ENCODE data around the gene ACYP1.
"Not testable (repeated sequence)": the region's sequence is repeated elsewhere in the genome, so short reads cannot be mapped to it uniquely, and the experiment has no call there.

- not testable (repeated sequence) for TF ChIP-seq POLR2A, POLR2AphosphoS5 (IDR thresholded peaks at IDR 0.05; ENCODE audit: low read depth, low read length)
These were observed 3.9 kb upstream of the ACYP1 start for GRCh38 chr14:75067765-75068164.
